CD14-positive monocyte (primary cell): ENCODE measurements around the gene PPP2R2C. TPM values are rescaled to one million over a fixed set of nuclear protein-coding genes. Genes with fewer than 3 reads are reported as not detected.

Source experiments
- DNase-seq, 3 donors: peaks; one replicate each; pipeline ENCODE4 v3.0.0-alpha.2; 2011 to 2022
- H2AFZ ChIP-seq: 2 replicates; pipeline ENCODE4 v1.6.0; 2012; ENCODE audit warnings: mild to moderate bottlenecking, low read depth, low read length, inconsistent platforms; ENCODE audit not compliant: insufficient read depth, poor library complexity, severe bottlenecking
- H3K27ac ChIP-seq, 2 donors: 1 replicate in 1 of 2; 2 replicates in 1 of 2; pipeline ENCODE4 v1.5.1; 2012 to 2013; ENCODE audit warnings: low read length in 2 of 2, control low read depth in 1 of 2, inconsistent platforms in 1 of 2, low read depth in 1 of 2, mild to moderate bottlenecking in 1 of 2
- H3K27me3 ChIP-seq, 2 donors: one replicate each; pipeline versions ENCODE4 v1.6.0 to v1.6.1; 2011 to 2013; ENCODE audit warnings: low read length in 2 of 2; ENCODE audit not compliant: control insufficient read depth in 2 of 2, insufficient read depth in 2 of 2
- H3K36me3 ChIP-seq, 2 donors: replicated peaks in 1 of 2; 1 replicate in 1 of 2; 2 replicates in 1 of 2; pipeline versions ENCODE4 v1.5.1 to v1.6.1; 2012 to 2013; ENCODE audit warnings: low read length in 2 of 2, control low read depth in 1 of 2, inconsistent platforms in 1 of 2, mild to moderate bottlenecking in 1 of 2; ENCODE audit not compliant: insufficient read depth in 2 of 2, control insufficient read depth in 1 of 2
- H3K4me1 ChIP-seq, 2 donors: 1 replicate in 1 of 2; 2 replicates in 1 of 2; pipeline versions ENCODE4 v1.5.1 to v1.6.1; 2012 to 2013; ENCODE audit warnings: low read length in 2 of 2, control low read depth in 1 of 2, inconsistent platforms in 1 of 2, mild to moderate bottlenecking in 1 of 2, moderate library complexity in 1 of 2; ENCODE audit not compliant: insufficient read depth in 2 of 2, control insufficient read depth in 1 of 2
- H3K4me2 ChIP-seq: replicated peaks from 2 replicates; pipeline ENCODE3; 2012; ENCODE audit warnings: low read length, moderate library complexity, mild to moderate bottlenecking; ENCODE audit not compliant: poor library complexity, severe bottlenecking; ENCODE audit errors: extremely low read depth
- H3K4me3 ChIP-seq, 3 experiments: fragments of 200-600 bp in 1 of 3; sonication (generic) in 1 of 3; replicated peaks in 1 of 3; 1 replicate in 2 of 3; 2 replicates in 1 of 3; pipeline ENCODE4 v1.5.1; 2011 to 2013; ENCODE audit warnings: low read length in 3 of 3, mild to moderate bottlenecking in 3 of 3, control low read depth in 2 of 3, low read depth in 2 of 3, inconsistent platforms in 1 of 3, moderate library complexity in 1 of 3
- H3K79me2 ChIP-seq: 2 replicates; pipeline ENCODE4 v1.6.0; 2012; ENCODE audit warnings: mild to moderate bottlenecking, control low read depth, inconsistent platforms, low read length, moderate library complexity; ENCODE audit not compliant: insufficient read depth
- H3K9ac ChIP-seq: 2 replicates; pipeline ENCODE4 v1.6.0; 2017; ENCODE audit warnings: low read length, mild to moderate bottlenecking; ENCODE audit not compliant: insufficient read depth, poor library complexity, severe bottlenecking
- H3K9me3 ChIP-seq, 2 donors: replicated peaks in 1 of 2; 1 replicate in 1 of 2; 2 replicates in 1 of 2; pipeline versions ENCODE4 v1.5.1 to v1.6.1; 2012 to 2013; ENCODE audit warnings: low read length in 2 of 2, control low read depth in 1 of 2; ENCODE audit not compliant: control insufficient read depth in 1 of 2, insufficient read depth in 1 of 2
- H4K20me1 ChIP-seq: 2 replicates; pipeline ENCODE4 v1.6.0; 2012; ENCODE audit warnings: mild to moderate bottlenecking, low read length, control low read depth, moderate library complexity; ENCODE audit not compliant: insufficient read depth
- H3K27ac Mint-ChIP-seq, 7 donors: one replicate each; pipeline ENCODE4 v1.8.0; 2020; ENCODE audit warnings: mild to moderate bottlenecking in 7 of 7, mixed read lengths in 7 of 7, moderate library complexity in 6 of 7, inconsistent platforms in 2 of 7
- H3K27me3 Mint-ChIP-seq, 3 donors: one replicate each; pipeline ENCODE4 v1.8.0; 2021 to 2022; ENCODE audit warnings: low read depth in 3 of 3, mild to moderate bottlenecking in 3 of 3, mixed read lengths in 3 of 3, moderate library complexity in 3 of 3, inconsistent platforms in 1 of 3
- H3K36me3 Mint-ChIP-seq, 2 donors: one replicate each; pipeline ENCODE4 v1.8.0; 2020; ENCODE audit warnings: mixed read lengths in 2 of 2, inconsistent platforms in 1 of 2, mild to moderate bottlenecking in 1 of 2
- H3K4me1 Mint-ChIP-seq: one replicate; pipeline ENCODE4 v1.8.0; 2020; ENCODE audit warnings: mild to moderate bottlenecking, mixed read lengths
- H3K4me3 Mint-ChIP-seq, 2 donors: one replicate each; pipeline ENCODE4 v1.8.0; 2020; ENCODE audit warnings: mild to moderate bottlenecking in 2 of 2, mixed read lengths in 2 of 2, moderate library complexity in 1 of 2
- H3K9me3 Mint-ChIP-seq, 7 donors: one replicate each; pipeline ENCODE4 v1.8.0; 2020 to 2022; ENCODE audit warnings: mixed read lengths in 7 of 7, mild to moderate bottlenecking in 6 of 7, moderate library complexity in 6 of 7, inconsistent platforms in 2 of 7
- CTCF ChIP-seq: fragments of 200-600 bp; IDR thresholded peaks from one replicate; pipeline ENCODE4 v1.8.0; 2022; ENCODE audit warnings: antibody characterized with exemption, mild to moderate bottlenecking
- WGBS: methylation state at CpG from one replicate; pipeline ENCODE4 v1.1.5; 2013; ENCODE audit warnings: missing lambda C conversion rate; ENCODE audit not compliant: insufficient coverage; 5-methylcytosine and 5-hydroxymethylcytosine counted together
- intact Hi-C, 2 donors: fragments of 100-400 bp; cut with micrococcal nuclease; formaldehyde crosslinking; loops; one replicate each; pipeline versions ENCODE4 v1.15.0 to v1.15.1; 2023
- polyA plus RNA-seq, 3 donors: library from polyadenylated mRNA; depleted of rRNA in 1 of 3; unstranded in 2 of 3; stranded (reverse) in 1 of 3; fragments of 300-500 nt in 2 of 3; fragments of >200 nt in 1 of 3; fragmentation: Illumina TruSeq in 2 of 3; gene quantifications; 1 replicate in 2 of 3; 2 replicates in 1 of 3; pipeline ENCODE4 v1.2.3, GENCODE V29; 2012 to 2021

PPP2R2C gene
- polyA plus RNA-seq, 3 donors: not detected

GRCh38 chr4:6461301-6462165 is 10.9 kb downstream of the PPP2R2C start:
- intact Hi-C loops: no loop called here
- WGBS: 100% methylated on average over 3 of the region's 9 CpGs
- DNase-seq: no peak
- Histone ChIP-seq H2AFZ (no peak overlapping the region), H3K4me3 (no peak overlapping the region), H3K9ac (no peak overlapping the region), H3K27ac (no peak overlapping the region), H3K36me3 (no peaks in the 10 kb centered on the region), H3K27me3 (no peaks in the 10 kb centered on the region), H4K20me1 (no peaks in the 10 kb centered on the region), H3K9me3 (peaks cover 0 to 4% of the 10 kb centered on the region in 2 donors), H3K79me2 (no peaks in the 10 kb centered on the region), H3K4me2 (no peak overlapping the region), H3K4me1 (no peaks in the 10 kb centered on the region)
- Mint-ChIP-seq H3K27ac (no peak overlapping the region), H3K4me1 (no peaks in the 10 kb centered on the region), H3K9me3 (peaks cover 0 to 6% (median 2%) of the 10 kb centered on the region in 7 donors), H3K27me3 (peaks cover 5 to 9% (median 7%) of the 10 kb centered on the region in 3 donors), H3K36me3 (no peaks in the 10 kb centered on the region), H3K4me3 (peak overlapping the region in 1 of 2 donors; percentile 36)
- TF ChIP-seq CTCF: no peak

- H3K27me3 ChIP-seq: no peaks in the 10 kb centered on the region
- TF ChIP-seq CTCF: no peak
- peaks cover 0 to 4% of the 10 kb centered on the region in 2 donors for H3K9me3 ChIP-seq
- no peaks in the 10 kb centered on the region for H3K4me1 Mint-ChIP-seq
- peaks cover 0 to 6% (median 2%) of the 10 kb centered on the region in 7 donors for H3K9me3 Mint-ChIP-seq
- intact Hi-C loops: no loop called here
- no peak overlapping the region for H3K4me3 ChIP-seq
- H2AFZ ChIP-seq: no peak overlapping the region
- no peaks in the 10 kb centered on the region for H4K20me1 ChIP-seq
- H3K36me3 ChIP-seq: no peaks in the 10 kb centered on the region
- H3K9ac ChIP-seq: no peak overlapping the region
- H3K4me3 Mint-ChIP-seq: no peak overlapping the region
- H3K4me1 ChIP-seq: no peaks in the 10 kb centered on the region
- WGBS: 83% methylated on average over 9 of the region's 9 CpGs
- no peaks in the 10 kb centered on the region for H3K36me3 Mint-ChIP-seq
- H3K27me3 Mint-ChIP-seq: peaks cover 3 to 9% (median 7%) of the 10 kb centered on the region in 3 donors
- no peaks in the 10 kb centered on the region for H3K79me2 ChIP-seq
- no peak overlapping the region for H3K27ac ChIP-seq
- H3K4me2 ChIP-seq: no peak overlapping the region
- H3K27ac Mint-ChIP-seq: no peak overlapping the region
- DNase-seq: no peak
Measured at GRCh38 chr4:6460876-6461275, 11.5 kb downstream of the PPP2R2C start.
